Neural crest cell (in vitro differentiated cells): ENCODE results near the gene COA3. TPM values are rescaled to one million over a fixed set of nuclear protein-coding genes. Genes with fewer than 3 reads are reported as not detected.

ENCODE experiments used
- DNase-seq: peaks from one replicate; pipeline ENCODE4 v3.0.0; 2021; ENCODE audit warnings: low read depth, mixed read lengths, low spot score
- H3K27ac Mint-ChIP-seq: one replicate; pipeline ENCODE4 v1.8.0; 2021; ENCODE audit warnings: mild to moderate bottlenecking, mixed read lengths; ENCODE audit not compliant: unreplicated experiment
- H3K27me3 Mint-ChIP-seq: 2 replicates; pipeline ENCODE4 v1.8.0; 2021; ENCODE audit warnings: low read depth, mild to moderate bottlenecking, mixed read lengths
- H3K36me3 Mint-ChIP-seq: 2 replicates; pipeline ENCODE4 v1.8.0; 2021; ENCODE audit warnings: low read depth, mild to moderate bottlenecking, mixed read lengths
- H3K4me1 Mint-ChIP-seq: 2 replicates; pipeline ENCODE4 v1.8.0; 2021; ENCODE audit warnings: mixed read lengths
- H3K4me3 Mint-ChIP-seq: one replicate; pipeline ENCODE4 v1.8.0; 2021; ENCODE audit warnings: mild to moderate bottlenecking, mixed read lengths
- H3K9me3 Mint-ChIP-seq: 2 replicates; pipeline ENCODE4 v1.8.0; 2021; ENCODE audit warnings: mixed read lengths
- total RNA-seq: library from RNA; stranded (reverse); gene quantifications from 2 replicates; pipeline ENCODE4 v1.2.1, GENCODE V29; 2021
- TF ChIP-seq, protein P1 (sequence below): fragments of 200-600 bp; sonication (generic); conservative IDR thresholded peaks from 2 replicates; pipeline ENCODE4 v1.5.0; 2021; ENCODE audit warnings: antibody characterized with exemption, mild to moderate bottlenecking

Gene COA3
- total RNA-seq, 1 donor from 2014 or later, result 92.7 TPM

DNA sequence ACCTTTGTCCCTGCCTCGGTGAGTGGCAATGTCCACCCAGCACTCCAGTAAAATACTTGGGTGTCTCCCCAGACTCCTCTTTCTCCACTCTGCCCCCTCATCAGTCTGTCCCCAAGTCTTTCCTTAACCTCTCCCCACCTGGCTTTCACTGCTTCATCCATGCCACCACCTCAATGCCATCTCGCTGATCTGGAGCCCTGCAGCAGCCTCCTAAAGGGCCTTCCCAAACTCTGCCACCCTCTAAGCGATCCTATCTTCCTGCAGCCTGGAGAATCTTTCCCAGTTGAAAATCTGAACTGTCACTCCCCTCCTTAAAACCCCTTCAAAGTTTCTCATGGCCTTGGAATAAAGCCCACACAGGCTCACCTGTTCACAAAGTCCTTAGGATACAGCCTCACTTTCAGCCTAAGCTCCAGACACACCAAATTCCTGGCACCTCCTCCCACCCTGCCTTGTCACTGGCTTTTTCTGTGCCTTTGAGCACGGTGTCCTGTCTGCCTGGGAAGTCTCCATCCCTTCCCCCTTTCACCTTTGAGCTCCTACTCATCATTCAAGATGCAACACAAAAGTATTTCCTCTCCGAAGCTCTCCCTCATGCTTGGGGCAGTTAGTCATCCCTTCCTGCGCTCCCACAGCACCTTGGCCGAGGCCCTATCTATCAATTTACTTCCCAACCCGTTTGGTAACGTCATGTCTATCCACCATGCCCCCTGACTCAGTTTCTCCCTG, 15.3 kb downstream of the COA3 start:
- no peak for DNase-seq
- Mint-ChIP-seq H3K4me1 (peaks cover 12% of the 10 kb centered on the region), H3K27me3 (peaks cover 72% of the 10 kb centered on the region), H3K4me3 (peak overlapping the region; percentile 47), H3K9me3 (no peaks in the 10 kb centered on the region), H3K27ac (no peak overlapping the region), H3K36me3 (no peaks in the 10 kb centered on the region)
- TF ChIP-seq, protein P1, sequence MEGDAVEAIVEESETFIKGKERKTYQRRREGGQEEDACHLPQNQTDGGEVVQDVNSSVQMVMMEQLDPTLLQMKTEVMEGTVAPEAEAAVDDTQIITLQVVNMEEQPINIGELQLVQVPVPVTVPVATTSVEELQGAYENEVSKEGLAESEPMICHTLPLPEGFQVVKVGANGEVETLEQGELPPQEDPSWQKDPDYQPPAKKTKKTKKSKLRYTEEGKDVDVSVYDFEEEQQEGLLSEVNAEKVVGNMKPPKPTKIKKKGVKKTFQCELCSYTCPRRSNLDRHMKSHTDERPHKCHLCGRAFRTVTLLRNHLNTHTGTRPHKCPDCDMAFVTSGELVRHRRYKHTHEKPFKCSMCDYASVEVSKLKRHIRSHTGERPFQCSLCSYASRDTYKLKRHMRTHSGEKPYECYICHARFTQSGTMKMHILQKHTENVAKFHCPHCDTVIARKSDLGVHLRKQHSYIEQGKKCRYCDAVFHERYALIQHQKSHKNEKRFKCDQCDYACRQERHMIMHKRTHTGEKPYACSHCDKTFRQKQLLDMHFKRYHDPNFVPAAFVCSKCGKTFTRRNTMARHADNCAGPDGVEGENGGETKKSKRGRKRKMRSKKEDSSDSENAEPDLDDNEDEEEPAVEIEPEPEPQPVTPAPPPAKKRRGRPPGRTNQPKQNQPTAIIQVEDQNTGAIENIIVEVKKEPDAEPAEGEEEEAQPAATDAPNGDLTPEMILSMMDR, result no peak

DNA sequence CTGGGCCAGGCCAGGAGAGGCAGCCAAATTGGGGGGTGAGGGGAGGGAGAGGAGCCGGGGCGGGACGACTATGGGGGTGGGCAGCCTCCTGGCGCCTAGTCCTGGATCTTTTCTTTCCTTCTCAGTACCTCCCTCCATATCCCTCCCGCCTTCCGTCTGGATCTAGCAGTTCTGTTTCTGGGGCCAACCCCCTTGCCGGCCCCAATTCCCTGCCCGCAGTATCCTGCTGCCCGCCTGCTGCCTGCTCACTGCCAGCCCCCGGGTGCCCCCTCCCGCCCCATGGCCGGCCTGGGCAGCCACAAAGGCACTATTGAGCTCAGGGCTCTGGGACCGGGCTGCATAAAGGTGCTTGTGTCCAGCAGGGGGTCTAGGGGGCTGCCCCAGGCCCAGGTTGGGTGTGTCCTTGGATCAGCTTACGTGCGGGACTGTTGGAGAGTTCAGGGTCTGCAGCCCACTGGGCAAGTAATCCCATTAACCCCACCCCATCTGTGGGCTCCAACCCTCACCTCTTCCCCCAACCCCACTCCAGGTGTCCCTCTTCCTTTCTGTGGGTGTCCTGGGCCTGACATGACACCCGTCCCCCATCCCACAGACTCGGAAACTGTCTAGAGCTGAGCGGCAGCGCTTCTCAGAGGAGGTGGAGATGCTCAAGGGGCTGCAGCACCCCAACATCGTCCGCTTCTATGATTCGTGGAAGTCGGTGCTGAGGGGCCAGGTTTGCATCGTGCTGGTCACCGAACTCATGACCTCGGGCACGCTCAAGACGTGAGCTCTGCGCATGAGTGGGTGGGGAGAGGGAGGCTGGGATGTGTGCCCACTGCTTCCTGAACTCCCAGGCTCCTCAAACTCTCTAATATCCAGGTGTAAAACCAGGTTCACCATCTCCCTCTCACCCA, 16.1 kb downstream of the COA3 start:
- Mint-ChIP-seq H3K4me1 (peaks cover 12% of the 10 kb centered on the region), H3K27me3 (peaks cover 68% of the 10 kb centered on the region), H3K36me3 (no peaks in the 10 kb centered on the region), H3K4me3 (peak overlapping the region; percentile 47), H3K27ac (no peak overlapping the region), H3K9me3 (no peaks in the 10 kb centered on the region)
- TF ChIP-seq, protein P1, result no peak
- DNase-seq, result no peak

DNA sequence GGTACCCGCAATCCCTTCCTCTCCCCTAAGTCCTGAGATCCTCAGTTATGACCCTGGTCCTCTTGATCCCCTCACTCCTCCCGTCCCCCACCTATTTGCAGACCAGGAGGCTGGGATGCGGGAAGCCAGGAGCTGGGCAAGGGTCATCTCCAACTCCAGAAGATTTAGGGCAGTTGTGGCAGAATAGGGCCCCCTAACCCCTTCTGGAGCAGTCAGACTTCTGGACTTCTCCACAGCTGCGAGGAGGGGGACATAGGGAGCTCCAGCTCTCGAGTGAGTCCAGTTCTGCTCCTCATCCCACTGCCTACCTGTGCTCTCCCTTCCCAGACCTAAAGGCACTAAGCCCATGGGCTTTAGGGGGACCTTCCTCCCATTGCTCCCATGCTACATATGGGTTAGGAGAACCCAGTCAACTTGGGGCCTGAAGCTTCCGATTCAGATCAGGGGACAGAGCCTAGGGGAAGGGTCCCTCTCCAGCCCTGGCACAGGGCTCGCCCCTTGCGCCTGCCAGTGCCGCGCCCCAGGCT, 16.8 kb downstream of the COA3 start:
- Mint-ChIP-seq H3K4me1 (peaks cover 12% of the 10 kb centered on the region), H3K27me3 (peaks cover 63% of the 10 kb centered on the region), H3K36me3 (no peaks in the 10 kb centered on the region), H3K27ac (no peak overlapping the region), H3K4me3 (peak overlapping the region; percentile 77), H3K9me3 (no peaks in the 10 kb centered on the region)
- no peak for DNase-seq
- TF ChIP-seq, protein P1, result no peak

DNA sequence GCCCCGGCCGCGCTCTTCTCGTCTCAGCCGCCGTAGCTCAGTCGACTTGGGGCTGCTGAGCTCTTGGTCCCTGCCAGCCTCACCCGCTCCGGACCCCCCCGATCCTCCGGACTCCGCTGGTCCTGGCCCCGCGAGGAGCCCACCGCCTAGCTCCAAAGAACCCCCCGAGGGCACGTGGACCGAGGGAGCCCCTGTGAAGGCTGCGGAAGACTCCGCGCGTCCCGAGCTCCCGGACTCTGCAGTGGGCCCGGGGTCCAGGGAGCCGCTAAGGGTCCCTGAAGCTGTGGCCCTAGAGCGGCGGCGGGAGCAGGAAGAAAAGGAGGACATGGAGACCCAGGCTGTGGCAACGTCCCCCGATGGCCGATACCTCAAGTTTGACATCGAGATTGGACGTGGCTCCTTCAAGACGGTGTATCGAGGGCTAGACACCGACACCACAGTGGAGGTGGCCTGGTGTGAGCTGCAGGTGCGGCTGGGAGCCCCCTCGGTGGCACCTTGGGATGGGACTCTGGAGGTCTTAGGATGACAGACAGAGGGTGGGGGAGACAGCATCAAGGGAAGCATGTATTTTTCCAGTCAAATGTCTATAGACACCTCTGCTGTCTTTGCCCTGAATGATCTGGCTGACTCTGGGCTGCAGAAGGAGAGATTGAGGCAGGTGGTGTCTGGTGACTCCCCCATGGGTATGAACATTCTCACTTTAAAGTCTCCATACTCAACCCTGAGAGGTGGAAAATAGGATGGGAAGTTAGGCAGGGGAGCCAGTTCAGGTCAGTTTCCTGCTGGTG, 17.5 kb downstream of the COA3 start:
- no peak for DNase-seq

More for the DNA sequence above, 17.5 kb downstream of the COA3 start:
- H3K36me3 Mint-ChIP-seq, result no peaks in the 10 kb centered on the region
- TF ChIP-seq, protein P1, result no peak
- no peaks in the 10 kb centered on the region for H3K9me3 Mint-ChIP-seq
- no peak overlapping the region for H3K27ac Mint-ChIP-seq
- peaks cover 12% of the 10 kb centered on the region for H3K4me1 Mint-ChIP-seq
- H3K27me3 Mint-ChIP-seq, result peaks cover 57% of the 10 kb centered on the region
- H3K4me3 Mint-ChIP-seq, result peak overlapping the region; percentile 77
